ENCODE measurements around the gene PRDM2.

DNA sequence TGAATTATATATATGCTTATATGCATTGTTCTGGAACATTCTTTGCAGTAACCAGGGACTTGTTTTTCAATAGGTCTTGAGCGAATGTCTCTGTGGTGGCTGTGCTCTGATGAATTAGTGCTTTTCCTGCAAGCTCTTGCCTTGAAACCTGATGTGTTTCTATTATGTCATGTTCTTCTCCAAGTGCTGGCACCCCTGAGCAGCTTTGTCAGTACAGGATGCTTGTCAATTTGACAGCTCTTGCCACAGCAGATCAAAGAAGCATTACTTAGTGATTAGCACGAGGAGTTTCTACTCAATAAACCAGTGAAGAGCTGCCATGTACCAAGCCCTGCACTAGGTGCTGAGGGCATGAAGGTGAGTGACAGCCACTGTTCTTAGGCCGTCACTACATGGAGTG lies 171.9 kb downstream of the PRDM2 start:
- TF ChIP-seq, protein P1, sequence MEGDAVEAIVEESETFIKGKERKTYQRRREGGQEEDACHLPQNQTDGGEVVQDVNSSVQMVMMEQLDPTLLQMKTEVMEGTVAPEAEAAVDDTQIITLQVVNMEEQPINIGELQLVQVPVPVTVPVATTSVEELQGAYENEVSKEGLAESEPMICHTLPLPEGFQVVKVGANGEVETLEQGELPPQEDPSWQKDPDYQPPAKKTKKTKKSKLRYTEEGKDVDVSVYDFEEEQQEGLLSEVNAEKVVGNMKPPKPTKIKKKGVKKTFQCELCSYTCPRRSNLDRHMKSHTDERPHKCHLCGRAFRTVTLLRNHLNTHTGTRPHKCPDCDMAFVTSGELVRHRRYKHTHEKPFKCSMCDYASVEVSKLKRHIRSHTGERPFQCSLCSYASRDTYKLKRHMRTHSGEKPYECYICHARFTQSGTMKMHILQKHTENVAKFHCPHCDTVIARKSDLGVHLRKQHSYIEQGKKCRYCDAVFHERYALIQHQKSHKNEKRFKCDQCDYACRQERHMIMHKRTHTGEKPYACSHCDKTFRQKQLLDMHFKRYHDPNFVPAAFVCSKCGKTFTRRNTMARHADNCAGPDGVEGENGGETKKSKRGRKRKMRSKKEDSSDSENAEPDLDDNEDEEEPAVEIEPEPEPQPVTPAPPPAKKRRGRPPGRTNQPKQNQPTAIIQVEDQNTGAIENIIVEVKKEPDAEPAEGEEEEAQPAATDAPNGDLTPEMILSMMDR (IDR thresholded peaks at IDR 0.05): no peak
- no peak for TF ChIP-seq POLR2A (IDR thresholded peaks at IDR 0.05)

Measured in heart left ventricle (tissue), 13 donors.